ENCODE measurements around the gene TMEM200A. TPM values are rescaled to one million over a fixed set of nuclear protein-coding genes. Genes with fewer than 3 reads are reported as not detected.

Gene TMEM200A
- total RNA-seq, 6 donors from 2014 or later: under 0.01 to 5.5 (median 3.3) TPM

DNA sequence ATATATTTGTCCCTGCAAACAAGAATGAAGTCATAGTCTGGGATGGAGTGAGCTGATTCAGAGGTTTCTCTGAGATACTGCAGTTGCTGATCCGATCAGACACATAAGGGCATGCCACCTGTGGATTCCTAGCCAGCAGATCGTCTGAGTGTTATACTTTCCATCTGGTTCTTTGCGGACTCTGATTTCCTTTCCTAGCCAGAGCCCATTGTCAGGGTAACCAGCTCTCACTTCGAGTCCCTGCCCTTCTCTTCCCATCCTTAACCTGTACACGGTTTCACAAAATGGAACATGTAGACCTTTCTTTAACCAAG is 100.9 kb downstream of the TMEM200A start:
- no peak overlapping the region for H3K4me3 ChIP-seq
- H3K27me3 ChIP-seq: no peaks in the 10 kb centered on the region
- no peaks in the 10 kb centered on the region for H3K36me3 ChIP-seq
- no peaks in the 10 kb centered on the region for H3K9me3 ChIP-seq
- no peak overlapping the region for H3K27ac ChIP-seq
- no peak for ATAC-seq (ENCODE audit: low FRiP score in 2 of 2)
- no peak for DNase-seq
- 70 to 72% methylated on average over 5 of the region's 5 CpGs for WGBS, 2 donors
- TF ChIP-seq EP300 (IDR thresholded peaks at IDR 0.05) (no peak), CTCF (IDR thresholded peaks at IDR 0.05) (no peak), POLR2A (IDR thresholded peaks at IDR 0.05) (no peak)
- H3K4me1 ChIP-seq: no peaks in the 10 kb centered on the region

GRCh38 chr6:130467146-130468050 is 101.6 kb downstream of the TMEM200A start:
- no peak overlapping the region for H3K4me3 ChIP-seq
- H3K27ac ChIP-seq: no peak overlapping the region
- H3K27me3 ChIP-seq: no peaks in the 10 kb centered on the region
- ATAC-seq (ENCODE audit: low FRiP score in 2 of 2): no peak
- 73 to 86% methylated on average over 1 of the region's 1 CpG for WGBS, 2 donors
- no peak for TF ChIP-seq POLR2A (IDR thresholded peaks at IDR 0.05)
- no peak for TF ChIP-seq POLR2AphosphoS5 (IDR thresholded peaks at IDR 0.05)
- TF ChIP-seq EP300 (IDR thresholded peaks at IDR 0.05): no peak
- no peak for TF ChIP-seq CTCF (IDR thresholded peaks at IDR 0.05)
- H3K4me1 ChIP-seq: no peaks in the 10 kb centered on the region
- DNase-seq: no peak
- H3K36me3 ChIP-seq: no peaks in the 10 kb centered on the region
- no peaks in the 10 kb centered on the region for H3K9me3 ChIP-seq

DNA sequence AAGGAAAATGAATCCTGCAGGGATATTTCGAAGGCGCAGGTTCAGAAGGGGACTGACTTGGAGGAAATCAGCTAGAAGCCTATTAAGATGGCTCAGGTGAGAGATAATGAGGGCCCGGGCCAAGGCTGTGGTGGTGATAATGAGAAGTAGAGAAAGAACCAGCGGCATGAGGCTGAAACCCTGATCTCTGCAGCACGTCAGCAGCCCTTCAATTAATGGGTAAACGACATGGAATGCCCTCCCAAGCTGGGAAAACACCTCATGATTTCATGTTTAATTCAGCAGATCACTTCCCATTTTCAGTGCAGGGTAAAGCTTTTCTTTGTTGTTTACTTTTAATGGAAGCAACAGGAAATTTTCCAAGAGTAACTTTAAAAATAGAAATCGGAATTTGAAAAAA is 104.9 kb downstream of the TMEM200A start:
- no peak overlapping the region for H3K4me3 ChIP-seq
- H3K4me1 ChIP-seq: no peaks in the 10 kb centered on the region
- no peak overlapping the region for H3K27ac ChIP-seq
- no peak for DNase-seq
- ATAC-seq (ENCODE audit: low FRiP score in 2 of 2): no peak
- no peaks in the 10 kb centered on the region for H3K36me3 ChIP-seq
- WGBS, 2 donors: 73 to 85% methylated on average over 7 of the region's 7 CpGs
- no peak for TF ChIP-seq EP300 (IDR thresholded peaks at IDR 0.05)
- TF ChIP-seq POLR2AphosphoS5 (IDR thresholded peaks at IDR 0.05): no peak
- no peak for TF ChIP-seq POLR2A (IDR thresholded peaks at IDR 0.05)
- TF ChIP-seq CTCF (IDR thresholded peaks at IDR 0.05): no peak
- H3K9me3 ChIP-seq: peaks cover 0 to 4% (median 0%) of the 10 kb centered on the region in 4 donors
- no peaks in the 10 kb centered on the region for H3K27me3 ChIP-seq

GRCh38 chr6:130473886-130474285 is 108.1 kb downstream of the TMEM200A start:
- Histone ChIP-seq H3K36me3 (no peaks in the 10 kb centered on the region), H3K4me1 (no peaks in the 10 kb centered on the region), H3K27me3 (no peaks in the 10 kb centered on the region), H3K4me3 (no peak overlapping the region), H3K9me3 (peaks cover 0 to 4% (median 0%) of the 10 kb centered on the region in 4 donors), H3K27ac (no peak overlapping the region)
- DNase-seq: no peak
- 84 to 88% methylated on average over 5 of the region's 5 CpGs for WGBS, 2 donors
- no peak for TF ChIP-seq EP300 (IDR thresholded peaks at IDR 0.05)
- no peak for ATAC-seq (ENCODE audit: low FRiP score in 2 of 2)

- TF ChIP-seq POLR2AphosphoS5 (IDR thresholded peaks at IDR 0.05) (no peak), CTCF (IDR thresholded peaks at IDR 0.05) (no peak), EP300 (IDR thresholded peaks at IDR 0.05) (no peak), POLR2A (IDR thresholded peaks at IDR 0.05) (no peak)
- no peak overlapping the region for H3K27ac ChIP-seq
- H3K4me1 ChIP-seq: no peaks in the 10 kb centered on the region
- no peak for ATAC-seq (ENCODE audit: low FRiP score in 2 of 2)
- H3K27me3 ChIP-seq: no peaks in the 10 kb centered on the region
- no peak overlapping the region for H3K4me3 ChIP-seq
- H3K9me3 ChIP-seq: no peaks in the 10 kb centered on the region
- H3K36me3 ChIP-seq: no peaks in the 10 kb centered on the region
- WGBS, 2 donors: 83 to 86% methylated on average over 4 to 5 of the region's 5 CpGs
- no peak for DNase-seq
Measured at GRCh38 chr6:130482645-130483390, 117.0 kb downstream of the TMEM200A start.

All from upper lobe of left lung (tissue), 6 donors.